ENCODE measurements around the gene FRMPD3.

DNA sequence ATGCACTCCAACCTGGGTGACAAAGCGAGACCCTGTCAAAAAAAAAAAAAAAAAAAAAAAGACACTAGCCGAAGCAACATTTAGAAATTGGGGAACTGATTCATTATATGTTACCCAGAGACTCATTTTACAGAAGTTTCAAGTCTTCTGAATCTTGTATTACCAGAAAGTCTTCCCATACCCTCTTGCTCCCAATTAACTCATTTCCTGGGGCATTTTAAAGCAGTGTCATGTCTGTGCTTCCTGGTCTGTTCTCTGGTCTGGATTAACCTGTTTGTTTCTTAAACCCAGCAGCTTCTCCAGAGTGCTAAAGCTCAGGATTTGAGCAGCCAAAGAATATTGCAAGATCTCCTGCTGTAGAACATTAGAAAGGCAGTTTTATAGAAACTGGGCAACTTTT lies 43.7 kb downstream of the FRMPD3 start:
- TF ChIP-seq POLR2A (IDR thresholded peaks at IDR 0.05), result no peak
- TF ChIP-seq, protein P1, sequence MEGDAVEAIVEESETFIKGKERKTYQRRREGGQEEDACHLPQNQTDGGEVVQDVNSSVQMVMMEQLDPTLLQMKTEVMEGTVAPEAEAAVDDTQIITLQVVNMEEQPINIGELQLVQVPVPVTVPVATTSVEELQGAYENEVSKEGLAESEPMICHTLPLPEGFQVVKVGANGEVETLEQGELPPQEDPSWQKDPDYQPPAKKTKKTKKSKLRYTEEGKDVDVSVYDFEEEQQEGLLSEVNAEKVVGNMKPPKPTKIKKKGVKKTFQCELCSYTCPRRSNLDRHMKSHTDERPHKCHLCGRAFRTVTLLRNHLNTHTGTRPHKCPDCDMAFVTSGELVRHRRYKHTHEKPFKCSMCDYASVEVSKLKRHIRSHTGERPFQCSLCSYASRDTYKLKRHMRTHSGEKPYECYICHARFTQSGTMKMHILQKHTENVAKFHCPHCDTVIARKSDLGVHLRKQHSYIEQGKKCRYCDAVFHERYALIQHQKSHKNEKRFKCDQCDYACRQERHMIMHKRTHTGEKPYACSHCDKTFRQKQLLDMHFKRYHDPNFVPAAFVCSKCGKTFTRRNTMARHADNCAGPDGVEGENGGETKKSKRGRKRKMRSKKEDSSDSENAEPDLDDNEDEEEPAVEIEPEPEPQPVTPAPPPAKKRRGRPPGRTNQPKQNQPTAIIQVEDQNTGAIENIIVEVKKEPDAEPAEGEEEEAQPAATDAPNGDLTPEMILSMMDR (IDR thresholded peaks at IDR 0.05), result no peak

Data from uterus (tissue), 2 donors.